NCI-H2081 (cell line): Measurements from ENCODE around the gene RAB34.
"Not testable (repeated sequence)": the region's sequence is repeated elsewhere in the genome, so short reads cannot be mapped to it uniquely, and the experiment has no call there.

Experiments used
- DNase-seq, 2 experiments: peaks; one replicate each; lab custom pipeline; 2025; lab: John Stamatoyannopoulos, UW

The RAB34 gene

DNA sequence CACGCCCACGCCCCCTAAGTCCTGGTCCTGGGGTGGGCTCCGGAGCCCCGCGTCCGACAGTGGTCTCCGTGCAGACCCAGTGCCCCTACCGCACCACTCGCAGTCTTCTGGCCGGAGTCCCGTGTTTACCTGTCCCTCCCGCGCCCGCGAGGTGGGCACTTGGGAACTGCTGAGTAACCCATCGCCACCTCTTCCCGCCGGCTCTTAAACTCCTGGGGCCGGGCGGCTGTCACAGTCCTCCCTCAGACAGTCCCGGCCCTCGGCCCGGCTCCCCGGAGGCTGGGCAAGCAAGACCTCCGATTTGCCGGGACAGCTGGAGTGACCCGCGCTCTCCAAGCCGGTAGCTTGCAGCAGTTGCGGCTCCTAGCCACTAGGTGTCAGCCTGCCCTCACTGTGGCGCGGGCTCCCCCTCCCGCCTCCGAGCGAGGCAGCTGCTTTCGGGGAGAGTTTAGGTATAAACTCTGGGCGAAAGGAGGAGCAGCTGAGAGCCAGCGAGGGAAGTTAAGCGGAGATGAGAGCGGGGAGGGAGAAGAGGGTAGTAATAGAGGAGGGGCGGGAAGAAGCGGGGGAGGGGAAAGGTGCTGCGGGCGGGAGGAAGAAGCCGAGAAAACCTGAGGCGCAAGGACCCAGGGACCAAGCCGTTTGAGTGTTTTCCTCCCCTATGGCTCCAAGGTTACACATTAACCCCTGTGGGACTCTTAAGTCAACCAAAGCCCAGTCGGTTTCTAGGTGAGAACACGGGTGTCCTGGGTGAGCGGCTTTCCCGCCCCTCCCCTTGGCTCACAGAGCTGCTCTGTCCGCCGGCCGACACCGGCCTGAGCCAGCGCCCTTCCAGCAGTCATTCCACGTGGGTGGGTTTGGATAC is 9.2 kb upstream of the RAB34 start:
- DNase-seq, result peak; percentile 67 to 84

DNA sequence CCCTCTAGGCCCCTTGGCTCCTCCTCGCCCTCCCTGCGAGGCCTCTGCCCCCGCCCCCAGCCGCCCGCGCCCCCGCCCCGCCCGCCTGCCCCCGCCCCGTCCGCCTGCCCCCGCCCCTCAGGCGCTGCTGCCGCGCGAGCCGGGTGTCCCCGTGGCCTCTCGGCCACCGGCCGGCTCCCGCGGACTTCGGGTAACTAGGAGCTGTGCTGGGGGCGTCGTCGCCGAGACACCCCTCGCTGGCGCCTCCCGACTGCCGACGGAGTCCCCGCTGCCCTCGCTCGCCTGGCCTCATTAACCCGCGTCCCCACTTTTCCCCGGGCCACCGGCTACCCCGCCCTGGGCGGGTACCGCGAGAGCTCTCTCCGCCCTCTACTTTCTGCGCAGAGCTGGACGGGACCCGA is 8.6 kb upstream of the RAB34 start, which contains the start of gene TLCD1:
TSS of gene TLCD1 (minus strand) at position 8 of the 401 bp plus-strand sequence. CDS start 136 bp downstream, outside the sequence.
- peak; percentile 44 to 50 for DNase-seq

DNA sequence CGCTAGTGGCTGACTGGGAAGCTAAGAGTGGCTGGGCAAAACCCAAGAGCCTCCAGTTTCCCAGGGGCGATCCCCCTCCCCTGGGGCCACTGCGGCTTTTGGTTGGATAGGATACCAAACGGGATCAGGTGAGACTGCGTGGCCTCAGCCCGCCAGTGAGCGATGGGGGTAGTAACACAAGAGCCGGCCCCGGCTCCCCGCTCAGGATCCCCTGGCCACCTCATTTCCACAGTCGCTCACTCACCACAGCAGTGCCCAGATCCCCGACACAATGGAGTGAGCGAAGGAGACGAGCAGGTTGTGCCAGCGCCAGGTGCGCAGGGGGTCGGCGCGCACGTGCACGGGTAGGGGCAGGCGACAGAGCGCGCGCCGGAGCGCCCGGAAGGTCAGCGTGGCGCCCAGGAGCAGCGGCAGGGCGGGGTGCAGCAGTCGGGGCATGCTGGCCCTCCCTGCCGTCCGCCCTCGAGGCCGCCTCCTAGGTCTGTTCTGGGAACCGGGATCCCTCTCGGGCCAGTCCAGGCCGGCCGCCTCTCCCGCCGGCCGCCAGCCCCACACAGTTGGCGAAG is 8.1 kb upstream of the RAB34 start:
- DNase-seq, result peak; percentile 50 to 83

DNA sequence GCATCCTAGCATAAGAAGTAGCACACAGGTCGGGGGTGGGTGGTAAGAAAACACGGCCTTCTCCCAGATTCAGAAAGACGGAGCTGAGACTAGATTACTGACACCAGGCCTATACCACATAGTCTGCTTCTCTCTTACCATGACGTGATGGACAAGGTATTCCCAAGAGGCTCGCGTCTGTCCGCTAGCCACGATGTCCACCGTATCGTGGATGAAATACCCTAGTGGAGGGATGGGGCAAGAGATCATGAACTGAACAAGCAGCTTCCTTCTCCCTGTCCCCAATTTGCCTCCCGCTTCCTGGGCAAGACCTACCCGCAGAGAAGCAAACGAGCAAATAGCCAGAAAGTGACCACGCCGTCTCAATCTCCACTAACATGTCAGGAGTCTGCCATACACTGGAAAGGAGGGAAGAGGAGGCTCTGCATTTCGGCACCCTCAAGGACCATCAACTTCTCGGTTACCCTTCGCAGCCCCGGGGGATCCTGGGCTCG is 7.5 kb upstream of the RAB34 start:
- DNase-seq, result peak in 1 of 2 experiments; percentile 37

DNA sequence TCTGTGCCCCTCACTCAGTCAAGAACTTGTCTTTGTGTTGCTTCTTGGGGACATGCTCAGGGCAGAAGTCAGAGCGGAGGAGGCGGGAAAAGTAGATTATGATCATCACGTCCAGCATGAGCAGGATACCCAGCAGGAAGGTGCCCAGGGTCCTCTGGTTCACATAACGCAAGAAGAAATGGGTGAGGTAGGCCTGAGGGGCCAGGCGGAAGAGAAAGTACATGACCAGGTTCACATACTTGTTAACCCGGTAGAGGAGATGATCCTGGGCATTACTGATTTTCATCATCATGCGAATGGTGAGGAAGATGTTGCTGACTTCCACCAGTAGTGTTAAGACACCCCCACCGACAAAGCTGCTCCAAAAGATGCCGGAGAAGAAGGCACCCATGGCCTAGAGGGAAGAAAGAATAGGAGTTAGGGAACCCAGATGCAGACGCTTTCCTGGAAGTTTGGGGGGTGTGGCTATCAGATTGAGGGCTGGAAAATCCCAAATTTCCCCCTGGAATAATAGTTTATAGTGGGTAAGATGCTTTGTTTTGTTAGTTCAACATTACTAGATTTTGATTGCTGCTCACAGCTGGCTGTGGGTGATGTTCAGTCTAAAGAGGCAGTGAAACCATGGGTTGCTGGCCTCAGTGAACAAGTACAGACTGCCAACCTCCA is 7.0 kb upstream of the RAB34 start:
- DNase-seq, result no peak

DNA sequence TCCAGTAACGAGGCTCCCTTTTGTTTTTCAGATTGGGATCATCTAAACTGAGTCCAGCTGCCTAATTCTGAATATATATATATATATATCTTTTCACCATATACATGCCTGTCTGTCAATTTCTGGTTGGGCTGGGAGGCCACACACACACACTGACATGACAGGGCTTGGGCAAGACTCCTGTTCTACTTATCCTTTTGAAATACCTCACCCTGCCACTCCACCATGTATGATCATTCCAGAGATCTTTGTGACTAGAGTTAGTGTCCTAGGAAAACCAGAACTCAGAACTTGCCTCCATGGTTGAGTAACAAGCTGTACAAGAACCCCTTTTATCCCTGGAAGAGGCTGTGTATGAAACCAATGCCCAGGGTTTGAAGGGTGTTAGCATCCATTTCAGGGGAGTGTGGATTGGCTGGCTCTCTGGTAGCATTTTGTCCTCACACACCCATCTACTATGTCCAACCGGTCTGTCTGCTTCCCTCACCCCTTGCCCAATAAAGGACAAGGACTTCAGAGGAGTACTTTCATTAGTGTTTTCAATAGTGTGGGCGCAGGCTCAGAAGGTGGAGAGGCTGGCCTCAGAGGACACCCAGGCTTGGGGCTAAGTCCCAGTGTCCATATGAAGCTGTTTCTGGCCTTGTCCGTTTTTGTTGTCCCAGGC is 6.3 kb upstream of the RAB34 start:
- not testable (repeated sequence) for DNase-seq

DNA sequence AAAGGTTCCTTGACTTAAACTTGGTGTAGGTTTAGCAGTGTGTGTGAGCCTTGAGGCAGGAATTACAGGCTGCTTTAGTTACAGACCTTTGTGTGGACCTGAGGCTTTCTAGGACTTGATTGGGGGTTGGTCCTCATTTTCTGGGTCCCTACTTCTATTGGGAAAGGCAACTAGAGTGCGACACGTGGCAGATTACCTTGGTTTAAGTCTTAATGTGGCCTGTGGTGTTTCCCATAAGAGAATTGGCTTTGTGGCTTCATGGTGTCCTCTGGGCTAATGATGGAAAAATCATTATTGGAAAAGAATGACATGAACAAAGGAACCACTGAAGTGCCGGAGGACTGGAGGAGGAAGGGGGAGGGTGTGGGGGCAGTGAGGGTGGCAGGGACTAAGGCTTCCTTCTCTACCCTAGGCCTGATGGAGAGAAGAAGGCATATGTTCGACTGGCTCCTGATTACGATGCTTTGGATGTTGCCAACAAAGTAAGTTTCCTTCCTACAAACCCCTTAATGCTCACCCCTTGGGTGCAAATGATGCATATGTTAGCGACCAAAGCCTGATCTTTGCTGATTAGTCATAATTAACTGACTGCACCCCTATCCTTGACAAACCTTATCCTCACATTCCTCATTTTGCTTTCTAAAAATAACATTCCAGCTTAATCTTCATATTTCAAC is 5.6 kb upstream of the RAB34 start:
- no peak for DNase-seq

DNA sequence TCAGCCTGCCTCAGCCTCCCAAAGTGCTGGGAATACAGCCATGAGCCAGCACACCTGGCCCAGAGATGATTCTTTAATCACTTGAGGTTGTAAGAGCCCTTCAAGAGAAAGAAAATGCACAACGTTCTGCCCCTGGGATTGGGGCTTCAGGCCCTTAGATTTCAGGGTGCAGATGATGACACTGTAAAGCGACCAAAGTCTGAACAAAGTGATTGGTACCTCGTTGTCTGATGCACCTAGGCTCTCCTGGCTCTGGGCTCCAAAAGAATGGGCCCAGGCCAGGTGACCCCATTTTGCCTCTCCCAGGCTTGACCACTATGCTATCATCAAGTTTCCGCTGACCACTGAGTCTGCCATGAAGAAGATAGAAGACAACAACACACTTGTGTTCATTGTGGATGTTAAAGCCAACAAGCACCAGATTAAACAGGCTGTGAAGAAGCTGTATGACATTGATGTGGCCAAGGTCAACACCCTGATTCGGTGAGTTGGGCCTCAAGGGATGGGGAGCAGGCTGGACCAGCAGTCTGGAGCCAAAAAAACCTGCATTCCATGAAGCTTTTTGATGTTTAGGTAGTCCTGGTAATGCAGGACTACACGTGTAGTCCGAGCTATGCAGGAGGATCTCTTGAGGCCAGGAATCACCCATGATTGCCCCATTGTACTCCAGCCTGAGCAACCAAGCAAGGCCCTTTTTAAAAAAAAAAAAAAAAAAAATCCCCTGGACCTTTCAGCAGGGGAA is 4.9 kb upstream of the RAB34 start:
- DNase-seq, result no peak

DNA sequence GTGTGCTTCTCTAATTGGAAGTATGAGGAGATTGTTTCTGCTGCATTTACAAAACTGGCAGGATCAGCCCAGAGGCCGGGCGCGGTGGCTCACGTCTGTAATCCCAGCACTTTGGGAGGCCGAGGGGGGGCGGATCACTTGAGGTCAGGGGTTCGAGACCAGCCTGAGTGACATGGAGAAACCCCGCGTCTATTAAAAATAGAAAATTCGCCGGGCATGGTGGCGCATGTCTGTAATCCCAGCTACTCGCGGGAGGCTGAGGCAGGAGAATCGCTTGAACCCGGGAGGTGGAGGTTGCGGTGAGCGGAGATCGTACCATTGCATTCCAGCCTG is 3.3 kb upstream of the RAB34 start:
- DNase-seq, result not testable (repeated sequence)

DNA sequence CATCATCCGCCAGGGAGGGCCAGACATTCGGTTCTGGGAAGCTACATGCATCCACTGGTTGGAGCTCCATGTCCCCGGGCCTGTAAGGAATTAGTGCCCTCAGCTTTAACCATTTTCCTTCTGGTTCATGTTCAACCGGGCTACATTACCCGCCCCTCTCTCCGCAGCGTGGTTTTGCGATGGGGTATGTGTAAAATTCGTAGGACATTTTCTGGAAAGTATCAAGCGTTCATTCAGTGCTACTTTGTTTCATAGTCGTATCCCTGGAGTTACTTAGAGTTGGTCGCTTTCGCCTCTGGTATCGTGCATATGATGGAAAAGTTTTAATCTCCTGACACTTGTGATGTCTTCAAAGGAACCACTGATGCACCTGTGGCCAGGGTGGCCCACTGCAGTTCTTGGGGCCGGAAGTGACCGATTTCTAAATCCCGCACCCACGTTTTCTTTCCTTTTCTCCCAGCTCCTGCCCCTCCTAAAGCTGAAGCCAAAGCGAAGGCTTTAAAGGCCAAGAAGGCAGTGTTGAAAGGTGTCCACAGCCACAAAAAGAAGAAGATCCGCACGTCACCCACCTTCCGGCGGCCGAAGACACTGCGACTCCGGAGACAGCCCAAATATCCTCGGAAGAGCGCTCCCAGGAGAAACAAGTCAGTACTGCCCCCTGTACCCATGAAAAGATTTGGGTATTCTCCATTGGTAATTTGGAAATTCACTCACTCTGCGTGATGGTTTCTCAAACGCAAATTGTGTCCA is 2.8 kb upstream of the RAB34 start:
- DNase-seq, result peak in 1 of 2 experiments; percentile 15

DNA sequence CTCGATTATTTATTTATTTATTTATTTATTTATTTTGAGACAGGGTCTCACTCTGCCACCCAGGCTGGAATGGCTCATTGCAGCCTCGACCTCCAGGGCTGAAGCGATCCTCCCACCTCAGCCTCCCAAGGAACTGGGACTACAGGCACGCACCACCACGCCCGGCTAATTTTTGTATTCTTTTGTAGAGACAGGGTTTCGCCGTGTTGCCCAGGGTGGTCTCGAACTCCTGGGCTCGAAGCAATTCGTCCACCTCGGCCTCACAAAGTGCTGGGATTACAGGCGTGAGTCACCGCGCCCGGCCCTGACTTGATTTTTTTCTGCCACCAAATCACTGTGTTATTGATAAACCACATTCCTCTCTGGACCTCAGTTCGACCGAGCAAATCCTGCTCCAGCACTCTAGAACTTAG is 1.4 kb upstream of the RAB34 start:
- no peak for DNase-seq

DNA sequence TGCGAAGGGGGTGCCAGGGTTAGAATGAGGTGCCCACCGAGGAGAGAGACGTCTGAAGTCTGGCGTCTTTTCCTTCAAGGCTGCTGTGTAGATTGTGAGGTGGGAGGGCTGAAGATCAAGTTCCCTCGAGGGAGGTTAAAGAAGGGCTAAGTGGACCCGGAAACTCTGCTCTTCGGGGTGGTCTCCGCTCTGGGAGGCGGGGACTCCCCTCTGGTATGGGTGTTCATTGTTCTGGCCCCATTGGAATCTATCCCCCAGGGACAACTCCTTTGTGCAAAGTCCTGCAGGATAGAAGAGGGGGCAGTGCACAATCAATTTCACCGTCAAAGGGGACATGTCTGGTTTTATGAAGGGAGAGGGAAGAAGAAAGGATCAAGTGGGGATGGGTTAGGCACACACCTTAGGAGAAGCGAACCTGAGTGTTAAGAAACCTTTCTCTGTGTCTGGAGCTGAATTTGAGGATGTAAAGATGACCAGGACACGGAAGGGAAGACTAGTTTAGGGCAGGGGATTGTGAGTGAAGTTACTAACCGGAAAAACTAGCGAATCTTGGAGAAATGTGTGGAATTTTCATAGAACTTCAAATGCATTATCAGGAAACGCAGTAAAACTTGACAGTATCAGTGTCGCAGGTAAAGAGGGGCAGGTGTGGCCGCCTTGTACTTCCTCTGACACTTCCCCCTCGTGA is 809 bp upstream of the RAB34 start:
- no peak for DNase-seq

DNA sequence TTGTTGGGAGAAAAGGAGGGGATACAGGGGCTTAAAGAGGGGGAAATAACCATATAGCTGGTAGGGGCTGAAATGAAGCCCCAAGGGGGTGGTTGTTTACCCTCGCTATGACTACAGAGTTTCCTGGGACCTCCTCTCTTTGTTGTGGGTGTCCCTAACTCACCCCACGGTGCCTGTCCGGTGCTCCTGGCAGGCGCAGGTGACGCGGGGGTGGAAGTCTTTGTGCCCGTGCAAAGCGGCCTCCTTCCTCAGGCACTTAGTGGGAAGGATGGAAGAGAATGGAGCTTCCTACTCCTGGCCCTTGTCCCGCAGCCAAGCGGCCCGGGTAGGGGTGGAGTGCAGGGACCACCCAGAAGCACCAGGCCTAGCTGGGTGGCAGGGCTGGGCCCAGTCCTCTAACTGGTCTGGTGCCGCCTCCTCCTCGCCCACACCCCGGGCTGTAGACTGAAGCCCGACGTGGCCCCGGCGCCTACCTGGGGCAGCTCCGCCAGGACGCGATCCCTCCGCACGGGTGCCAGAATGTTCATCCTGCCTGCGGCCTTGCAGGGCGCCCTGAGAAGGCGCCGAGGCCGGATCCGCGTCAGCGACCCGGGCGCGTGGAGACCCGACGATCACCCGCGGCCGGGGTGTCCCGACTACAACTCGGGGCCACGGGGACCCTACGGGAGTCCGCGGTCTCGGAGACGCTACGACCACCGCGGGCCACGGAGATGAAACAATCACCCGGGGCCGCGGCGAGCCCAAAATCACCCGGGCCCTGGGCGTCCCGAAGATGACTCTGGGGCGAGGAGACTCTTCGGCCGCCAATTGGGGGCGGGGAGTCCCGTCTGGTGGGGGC is 709 bp downstream of the RAB34 start:
- DNase-seq, result no peak

DNA sequence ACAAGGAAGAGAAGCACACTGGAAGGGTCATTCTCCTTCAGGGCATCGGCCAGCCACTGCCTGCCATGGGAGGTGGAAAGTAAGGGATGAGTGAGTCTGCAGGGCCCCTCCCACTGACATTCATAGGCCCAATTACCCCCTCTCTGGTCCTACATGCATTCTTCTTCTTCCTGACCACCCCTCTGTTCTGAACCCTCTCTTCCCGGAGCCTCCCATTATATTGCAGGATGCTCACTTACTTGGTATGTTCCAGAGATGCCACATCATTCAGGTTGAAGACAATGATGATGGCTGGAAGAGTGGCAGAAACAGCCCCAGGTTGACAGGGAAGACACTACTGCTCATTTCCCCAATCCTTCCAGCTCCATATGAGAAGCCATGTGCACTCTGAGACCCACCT is 2.5 kb downstream of the RAB34 start:
- no peak for DNase-seq

DNA sequence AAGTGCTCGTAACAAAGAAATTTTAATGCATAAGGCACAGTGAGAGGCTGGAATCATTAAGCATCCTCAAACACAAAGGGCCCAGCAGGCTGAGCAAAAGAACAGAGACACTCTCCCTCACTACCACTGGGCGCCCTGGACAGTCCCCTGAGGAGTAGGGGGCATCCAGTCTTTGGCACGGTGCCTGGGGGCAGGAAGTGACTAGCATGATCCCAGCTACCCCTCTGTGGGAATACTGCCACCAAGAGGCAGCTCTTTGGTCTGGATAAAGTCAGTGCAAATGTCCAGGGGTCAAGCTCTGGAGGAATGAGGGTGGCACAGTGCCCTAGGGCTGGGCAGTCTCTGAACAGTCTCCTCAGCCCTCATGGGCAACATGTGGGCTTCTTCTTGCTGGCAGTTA is 3.4 kb downstream of the RAB34 start:
- DNase-seq, result no peak

DNA sequence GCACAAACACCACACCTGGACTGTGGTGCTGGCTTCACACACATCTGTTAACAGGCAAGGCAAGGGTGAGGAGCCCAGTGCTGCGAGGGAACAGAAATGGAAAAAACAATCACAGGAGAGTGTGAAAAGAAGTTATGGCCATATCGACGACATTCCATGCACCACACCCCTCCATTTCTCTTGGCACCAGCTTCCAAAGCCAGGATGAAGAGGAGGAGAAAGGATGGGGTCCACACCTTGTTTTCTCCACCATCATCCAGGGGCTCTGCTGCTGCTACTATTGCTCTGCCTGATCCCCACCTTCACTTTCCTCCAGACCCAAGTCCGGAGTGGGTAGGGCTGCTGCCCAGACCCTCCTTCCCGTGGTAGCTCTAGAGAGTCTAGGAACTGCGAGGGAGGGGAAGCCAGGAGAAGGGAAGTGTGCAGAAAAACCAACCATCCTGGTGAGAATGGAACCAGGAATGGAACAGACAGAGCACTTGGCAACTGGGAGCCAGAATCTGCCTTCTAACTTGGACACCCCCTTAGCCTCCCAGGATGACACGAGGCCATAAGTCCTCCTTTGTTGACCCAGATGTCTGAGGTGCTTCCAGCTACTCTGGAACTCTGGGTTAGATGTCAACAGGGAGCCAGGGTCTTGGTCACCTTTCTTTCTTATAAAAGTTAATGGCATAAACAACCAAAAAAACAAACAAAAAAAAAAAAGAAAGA is 4.8 kb downstream of the RAB34 start:
- DNase-seq, result no peak

DNA sequence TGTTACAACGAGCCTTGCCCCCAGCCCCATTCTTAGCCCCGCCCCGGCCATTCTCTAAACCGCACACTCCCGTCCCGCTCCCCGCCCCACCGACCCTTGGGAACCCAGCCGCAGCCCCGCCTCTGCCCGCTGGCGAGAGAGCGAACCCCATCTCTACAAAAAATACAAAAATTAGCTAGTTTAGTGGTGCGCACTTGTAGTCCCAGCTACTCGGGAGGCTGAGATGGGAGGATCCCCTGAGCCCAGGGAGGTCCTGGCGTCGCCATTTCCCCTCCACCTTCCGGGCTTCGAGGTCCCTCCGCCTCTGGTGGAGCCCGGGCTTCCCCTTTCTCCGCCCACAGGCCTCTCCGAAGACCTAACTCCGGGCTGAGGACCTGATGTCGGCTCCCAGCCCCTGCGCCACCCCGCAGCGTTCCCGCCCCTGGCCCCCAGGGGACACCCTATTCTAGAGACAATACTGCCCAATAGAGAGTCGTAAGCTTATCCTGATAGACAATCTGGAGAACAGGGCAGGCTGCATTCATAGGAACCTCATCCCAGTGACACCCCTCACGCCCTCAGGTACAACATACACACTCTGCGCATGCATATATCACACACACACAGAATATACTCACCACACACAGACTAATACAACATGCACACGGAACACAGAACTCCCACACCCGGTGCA is 5.5 kb downstream of the RAB34 start:
- DNase-seq, result no peak

DNA sequence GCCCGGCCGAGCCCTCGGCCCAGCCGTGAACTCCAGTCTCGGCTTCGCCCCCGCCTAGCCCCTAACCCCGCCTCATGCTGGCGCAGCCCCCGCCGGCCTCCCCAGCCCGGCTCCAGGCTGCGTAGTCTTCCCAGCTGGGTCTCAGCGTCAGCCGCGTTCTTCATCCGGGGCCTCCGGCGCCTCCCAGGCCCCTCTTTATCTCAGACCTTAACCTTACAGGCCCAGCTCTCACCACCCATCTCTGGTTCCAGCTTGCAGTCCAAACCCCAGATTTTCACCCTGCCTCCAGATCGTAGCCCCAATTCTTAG is 6.0 kb downstream of the RAB34 start, which contains the start of gene PROCA1:
TSS of gene PROCA1 (minus strand) at position 166 of the 309 bp plus-strand sequence. CDS start 228 bp downstream, outside the sequence.
- DNase-seq, result no peak
